ENCODE data around the gene MAP3K4. TPM values are rescaled to one million over a fixed set of nuclear protein-coding genes. Genes with fewer than 3 reads are reported as not detected.

MAP3K4 gene
- total and polyA plus RNA-seq, 8 donors: 7.3 to 598 (median 19.4) TPM

DNA sequence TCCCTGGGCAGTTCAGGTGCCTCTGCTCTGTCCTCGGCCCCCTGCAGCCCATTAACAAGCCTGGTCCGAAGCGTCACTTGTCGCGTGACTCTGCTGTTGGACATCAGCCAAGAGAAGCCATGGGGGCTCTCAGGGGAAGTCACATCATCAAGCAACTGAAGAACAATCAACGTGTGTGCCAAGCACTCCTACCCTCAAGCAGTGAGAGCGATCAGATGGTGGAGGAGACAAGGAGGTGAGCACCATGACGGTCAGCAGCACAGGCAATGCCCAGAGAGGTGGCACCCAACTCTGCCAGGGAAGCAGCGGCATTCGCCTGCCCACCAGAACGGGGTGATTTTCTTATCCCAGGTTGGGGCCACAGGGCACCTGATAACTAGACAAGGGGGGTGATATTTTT lies 149.6 kb downstream of the MAP3K4 start:
- H3K36me3 ChIP-seq: peaks cover 0 to 30% (median 21%) of the 10 kb centered on the region in 4 donors
- no peak overlapping the region for H3K4me3 ChIP-seq
- H3K27ac ChIP-seq: no peak overlapping the region
- H3K4me1 ChIP-seq: peaks cover 0 to 13% (median 0%) of the 10 kb centered on the region in 4 donors
- intact Hi-C loops (cut with DNase I; ENCODE audit: low total_unique reads): no loop called here
- H3K27me3 ChIP-seq: no peaks in the 10 kb centered on the region
- DNase-seq: no peak
- WGBS, 5 donors: 81 to 88% (median 85%) methylated on average over 11 of the region's 11 CpGs
- H3K9me3 ChIP-seq: no peaks in the 10 kb centered on the region
- TF ChIP-seq POLR2AphosphoS5 (IDR thresholded peaks at IDR 0.05) (no peak), EP300 (IDR thresholded peaks at IDR 0.05) (no peak), POLR2A (IDR thresholded peaks at IDR 0.05) (no peak), CTCF (IDR thresholded peaks at IDR 0.05) (no peak)

GRCh38 chr6:161142957-161143296 lies 151.4 kb downstream of the MAP3K4 start:
- H3K4me3 ChIP-seq: no peak overlapping the region
- TF ChIP-seq POLR2A (IDR thresholded peaks at IDR 0.05) (no peak), POLR2AphosphoS5 (IDR thresholded peaks at IDR 0.05) (no peak), EP300 (IDR thresholded peaks at IDR 0.05) (no peak), CTCF (IDR thresholded peaks at IDR 0.05) (no peak)
- H3K27ac ChIP-seq: no peak overlapping the region
- no peak for DNase-seq
- no peaks in the 10 kb centered on the region for H3K27me3 ChIP-seq
- peaks cover 0 to 13% (median 0%) of the 10 kb centered on the region in 4 donors for H3K4me1 ChIP-seq
- intact Hi-C loops (cut with DNase I; ENCODE audit: low total_unique reads): no loop called here
- 92 to 100% (median 96%) methylated on average over 3 to 5 of the region's 5 CpGs for WGBS, 5 donors
- H3K36me3 ChIP-seq: peaks cover 0 to 27% (median 6%) of the 10 kb centered on the region in 4 donors
- H3K9me3 ChIP-seq: no peaks in the 10 kb centered on the region

DNA sequence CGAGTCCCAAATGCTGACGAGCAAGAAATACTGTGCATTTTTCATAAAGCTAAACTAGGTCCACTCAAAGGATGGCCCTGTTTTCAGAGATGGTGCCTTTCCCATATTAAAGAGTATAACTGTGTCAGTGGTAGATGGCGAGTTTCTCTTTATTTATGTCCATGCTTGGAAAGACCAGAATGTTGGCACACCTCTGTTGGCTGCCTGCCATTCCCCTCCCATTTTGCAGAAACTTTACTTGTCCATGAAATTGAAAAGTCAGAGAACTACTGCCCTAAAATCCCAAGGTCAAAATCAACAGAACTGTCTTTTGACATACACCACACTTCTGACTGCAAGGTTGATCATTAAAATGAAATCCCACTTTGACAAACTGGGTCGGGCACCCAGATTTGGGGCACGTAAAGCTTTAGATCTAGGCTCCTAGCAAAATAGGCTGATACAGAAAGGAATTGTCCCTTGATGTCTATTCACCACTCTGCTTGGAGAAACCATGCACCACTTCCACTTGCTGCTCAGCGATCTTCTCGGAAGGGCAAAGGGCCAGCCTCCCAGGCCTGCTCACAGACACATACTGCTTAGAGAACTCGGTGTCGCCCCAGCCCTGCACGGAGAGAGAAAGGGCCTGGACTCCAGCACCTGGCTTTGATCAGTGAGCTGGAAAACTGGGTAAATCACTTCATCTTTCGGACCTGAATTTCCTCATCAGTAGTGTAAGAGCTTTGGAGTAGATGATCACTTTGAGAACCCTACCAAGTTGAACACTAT lies 152.3 kb downstream of the MAP3K4 start:
- DNase-seq: no peak
- Histone ChIP-seq H3K27me3 (no peaks in the 10 kb centered on the region), H3K36me3 (peaks cover 0 to 28% (median 7%) of the 10 kb centered on the region in 4 donors), H3K4me1 (peaks cover 0 to 13% (median 0%) of the 10 kb centered on the region in 4 donors), H3K27ac (no peak overlapping the region), H3K9me3 (no peaks in the 10 kb centered on the region), H3K4me3 (no peak overlapping the region)
- WGBS, 5 donors: 91 to 95% (median 94%) methylated on average over 11 of the region's 11 CpGs
- TF ChIP-seq CTCF (IDR thresholded peaks at IDR 0.05) (no peak), POLR2A (IDR thresholded peaks at IDR 0.05) (no peak), POLR2AphosphoS5 (IDR thresholded peaks at IDR 0.05) (no peak), EP300 (IDR thresholded peaks at IDR 0.05) (no peak)
- intact Hi-C loops (cut with DNase I; ENCODE audit: low total_unique reads): no loop called here

- TF ChIP-seq POLR2A (IDR thresholded peaks at IDR 0.05): no peak
- no peak for TF ChIP-seq POLR2AphosphoS5 (IDR thresholded peaks at IDR 0.05)
- TF ChIP-seq CTCF (IDR thresholded peaks at IDR 0.05): no peak
- no peak for TF ChIP-seq EP300 (IDR thresholded peaks at IDR 0.05)
- no peak for DNase-seq
These were observed 158.6 kb downstream of the MAP3K4 start for GRCh38 chr6:161150136-161150535.

More at GRCh38 chr6:161150136-161150535, 158.6 kb downstream of the MAP3K4 start:
- H3K27ac ChIP-seq: no peak overlapping the region
- H3K9me3 ChIP-seq: no peaks in the 10 kb centered on the region
- H3K27me3 ChIP-seq: no peaks in the 10 kb centered on the region
- intact Hi-C loops (cut with DNase I; ENCODE audit: low total_unique reads): loop anchor here (5.0 kb wide), 1 partner anchor 222 kb away; no protein-coding TSS in a partner anchor
- H3K4me3 ChIP-seq: no peak overlapping the region
- H3K4me1 ChIP-seq: no peaks in the 10 kb centered on the region
- 90 to 98% (median 93%) methylated on average over 5 of the region's 5 CpGs for WGBS, 5 donors
- peaks cover 0 to 41% (median 15%) of the 10 kb centered on the region in 4 donors for H3K36me3 ChIP-seq

Data from stomach (tissue), 9 donors.